B cell (primary cell): ENCODE measurements around the gene PRUNE2. TPM values are rescaled to one million over a fixed set of nuclear protein-coding genes. Genes with fewer than 3 reads are reported as not detected.
"Not testable (repeated sequence)": the region's sequence is repeated elsewhere in the genome, so short reads cannot be mapped to it uniquely, and the experiment has no call there.

Source experiments
- ATAC-seq: fragments of 200-7000 bp; cut with Tn5 transposase; one replicate; pipeline ENCODE4 v1.10.0; 2021; ENCODE audit warnings: low read depth, mild to moderate bottlenecking, moderate number of reproducible peaks, moderate library complexity
- CTCF ChIA-PET: fragments of 350-600 bp; sonication (Branson Sonifier 250); formaldehyde crosslinking; loops from one replicate; lab custom pipeline; 2021; ENCODE audit warnings: antibody characterized with exemption, inconsistent platforms; lab: Charles Lee
- POLR2A ChIA-PET: fragments of 350-600 bp; sonication (Branson Sonifier 250); formaldehyde crosslinking; loops from one replicate; lab custom pipeline; 2021; ENCODE audit warnings: antibody characterized with exemption; lab: Charles Lee
- DNase-seq: peaks from one replicate; pipeline ENCODE4 v3.0.0; 2013
- H2AFZ ChIP-seq: 2 replicates; pipeline ENCODE4 v1.6.1; 2012; ENCODE audit warnings: mild to moderate bottlenecking, low read depth, low read length; ENCODE audit not compliant: insufficient read depth, poor library complexity, severe bottlenecking
- H3K27ac ChIP-seq, 2 donors: 1 replicate in 1 of 2; 2 replicates in 1 of 2; pipeline ENCODE4 v1.5.1; 2012 to 2013; ENCODE audit warnings: low read length in 2 of 2, mild to moderate bottlenecking in 2 of 2, moderate library complexity in 1 of 2
- H3K27me3 ChIP-seq, 4 experiments: fragments of 200-600 bp in 1 of 4; sonication (generic) in 1 of 4; replicated peaks in 1 of 4; 1 replicate in 2 of 4; 2 replicates in 2 of 4; pipeline versions ENCODE4 v1.6.1 to v1.7.0; 2013 to 2016; ENCODE audit warnings: low read length in 3 of 4, mild to moderate bottlenecking in 2 of 4, mixed read lengths in 1 of 4, moderate library complexity in 1 of 4; ENCODE audit not compliant: insufficient read depth in 4 of 4, control insufficient read depth in 3 of 4; ENCODE audit errors: control extremely low read depth in 1 of 4
- H3K36me3 ChIP-seq, 2 experiments: replicated peaks in 1 of 2; 1 replicate in 1 of 2; 2 replicates in 1 of 2; pipeline versions ENCODE4 v1.6.1 to v1.7.1; 2013; ENCODE audit warnings: low read length in 1 of 2; ENCODE audit not compliant: insufficient read depth in 2 of 2, control insufficient read depth in 1 of 2; ENCODE audit errors: control extremely low read depth in 1 of 2, extremely low read depth in 1 of 2
- H3K4me1 ChIP-seq, 2 donors: fragments of 200-600 bp in 1 of 2; sonication (generic) in 1 of 2; 1 replicate in 1 of 2; 2 replicates in 1 of 2; pipeline versions ENCODE4 v1.5.1 to v1.6.1; 2013 to 2017; ENCODE audit warnings: low read length in 2 of 2; ENCODE audit not compliant: control insufficient read depth in 2 of 2, insufficient read depth in 2 of 2
- H3K4me2 ChIP-seq: replicated peaks from 2 replicates; pipeline ENCODE3; 2012; ENCODE audit warnings: mild to moderate bottlenecking, low read depth, low read length; ENCODE audit not compliant: poor library complexity, severe bottlenecking
- H3K4me3 ChIP-seq, 5 experiments: fragments of 200-600 bp in 1 of 5; sonication (generic) in 1 of 5; 1 replicate in 3 of 5; 2 replicates in 2 of 5; pipeline versions ENCODE4 v1.5.1 to v1.7.0; 2011 to 2016; ENCODE audit warnings: low read length in 4 of 5, mild to moderate bottlenecking in 4 of 5, low read depth in 2 of 5, control low read depth in 1 of 5, moderate library complexity in 1 of 5; ENCODE audit not compliant: insufficient read depth in 1 of 5; ENCODE audit errors: control extremely low read depth in 1 of 5, extremely low read depth in 1 of 5
- H3K79me2 ChIP-seq: fragments of 200-600 bp; sonication (generic); one replicate; pipeline ENCODE4 v1.6.0; 2016; ENCODE audit warnings: low read length; ENCODE audit not compliant: control insufficient read depth, insufficient read depth
- H3K9ac ChIP-seq: fragments of 200-600 bp; sonication (generic); 2 replicates; pipeline ENCODE4 v1.6.1; 2017; ENCODE audit warnings: mild to moderate bottlenecking, low read length, moderate library complexity
- H3K9me3 ChIP-seq, 3 donors: one replicate each; pipeline versions ENCODE4 v1.6.1 to v1.7.1; 2013; ENCODE audit warnings: low read length in 2 of 3; ENCODE audit not compliant: control insufficient read depth in 2 of 3, insufficient read depth in 1 of 3; ENCODE audit errors: control extremely low read depth in 1 of 3
- H4K20me1 ChIP-seq: 2 replicates; pipeline ENCODE4 v1.6.0; 2012; ENCODE audit warnings: mild to moderate bottlenecking, low read length; ENCODE audit not compliant: insufficient read depth, control insufficient read depth, poor library complexity, severe bottlenecking
- H3K27ac Mint-ChIP-seq: one replicate; pipeline ENCODE4 v1.8.0; 2021; ENCODE audit warnings: mixed read lengths
- H3K27me3 Mint-ChIP-seq: one replicate; pipeline ENCODE4 v1.8.0; 2021; ENCODE audit warnings: mixed read lengths
- H3K4me1 Mint-ChIP-seq: one replicate; pipeline ENCODE4 v1.8.0; 2021; ENCODE audit warnings: mixed read lengths
- H3K4me3 Mint-ChIP-seq: one replicate; pipeline ENCODE4 v1.8.0; 2021; ENCODE audit warnings: mixed read lengths
- H3K9me3 Mint-ChIP-seq: one replicate; pipeline ENCODE4 v1.8.0; 2022; ENCODE audit warnings: mixed read lengths; ENCODE audit not compliant: insufficient read depth
- CTCF ChIP-seq: fragments of 200-600 bp; IDR thresholded peaks from one replicate; pipeline ENCODE4 v1.8.0; 2022; ENCODE audit warnings: antibody characterized with exemption, mild to moderate bottlenecking
- EZH2 ChIP-seq: IDR thresholded peaks from 2 replicates; pipeline ENCODE4 v1.6.1; 2012; ENCODE audit warnings: borderline replicate concordance, low read depth, mild to moderate bottlenecking, moderate library complexity, low read length; ENCODE audit not compliant: insufficient read depth, poor library complexity, severe bottlenecking
- WGBS: methylation state at CpG from one replicate; pipeline ENCODE4 v1.1.5; 2013; ENCODE audit warnings: missing lambda C conversion rate; ENCODE audit not compliant: insufficient coverage; 5-methylcytosine and 5-hydroxymethylcytosine counted together
- intact Hi-C: fragments of 100-400 bp; cut with micrococcal nuclease; formaldehyde crosslinking; loops from one replicate; pipeline ENCODE4 v1.10.0; 2022
- polyA minus RNA-seq: library from RNA; depleted of rRNA, polyadenylated mRNA; stranded (reverse); fragments of >200 nt; gene quantifications from 2 replicates; pipeline ENCODE4 v1.2.3, GENCODE V29; 2012
- polyA plus RNA-seq: library from polyadenylated mRNA; depleted of rRNA; stranded (reverse); fragments of >200 nt; gene quantifications from 2 replicates; pipeline ENCODE4 v1.2.3, GENCODE V29; 2012
- total RNA-seq, 2 donors: library from RNA; stranded (reverse); fragments of 120-200 nt in 1 of 2; gene quantifications; 1 replicate in 1 of 2; 2 replicates in 1 of 2; pipeline versions ENCODE4 v1.2.3 to v1.2.4, GENCODE V29; 2013 to 2022

The PRUNE2 gene, protein sequence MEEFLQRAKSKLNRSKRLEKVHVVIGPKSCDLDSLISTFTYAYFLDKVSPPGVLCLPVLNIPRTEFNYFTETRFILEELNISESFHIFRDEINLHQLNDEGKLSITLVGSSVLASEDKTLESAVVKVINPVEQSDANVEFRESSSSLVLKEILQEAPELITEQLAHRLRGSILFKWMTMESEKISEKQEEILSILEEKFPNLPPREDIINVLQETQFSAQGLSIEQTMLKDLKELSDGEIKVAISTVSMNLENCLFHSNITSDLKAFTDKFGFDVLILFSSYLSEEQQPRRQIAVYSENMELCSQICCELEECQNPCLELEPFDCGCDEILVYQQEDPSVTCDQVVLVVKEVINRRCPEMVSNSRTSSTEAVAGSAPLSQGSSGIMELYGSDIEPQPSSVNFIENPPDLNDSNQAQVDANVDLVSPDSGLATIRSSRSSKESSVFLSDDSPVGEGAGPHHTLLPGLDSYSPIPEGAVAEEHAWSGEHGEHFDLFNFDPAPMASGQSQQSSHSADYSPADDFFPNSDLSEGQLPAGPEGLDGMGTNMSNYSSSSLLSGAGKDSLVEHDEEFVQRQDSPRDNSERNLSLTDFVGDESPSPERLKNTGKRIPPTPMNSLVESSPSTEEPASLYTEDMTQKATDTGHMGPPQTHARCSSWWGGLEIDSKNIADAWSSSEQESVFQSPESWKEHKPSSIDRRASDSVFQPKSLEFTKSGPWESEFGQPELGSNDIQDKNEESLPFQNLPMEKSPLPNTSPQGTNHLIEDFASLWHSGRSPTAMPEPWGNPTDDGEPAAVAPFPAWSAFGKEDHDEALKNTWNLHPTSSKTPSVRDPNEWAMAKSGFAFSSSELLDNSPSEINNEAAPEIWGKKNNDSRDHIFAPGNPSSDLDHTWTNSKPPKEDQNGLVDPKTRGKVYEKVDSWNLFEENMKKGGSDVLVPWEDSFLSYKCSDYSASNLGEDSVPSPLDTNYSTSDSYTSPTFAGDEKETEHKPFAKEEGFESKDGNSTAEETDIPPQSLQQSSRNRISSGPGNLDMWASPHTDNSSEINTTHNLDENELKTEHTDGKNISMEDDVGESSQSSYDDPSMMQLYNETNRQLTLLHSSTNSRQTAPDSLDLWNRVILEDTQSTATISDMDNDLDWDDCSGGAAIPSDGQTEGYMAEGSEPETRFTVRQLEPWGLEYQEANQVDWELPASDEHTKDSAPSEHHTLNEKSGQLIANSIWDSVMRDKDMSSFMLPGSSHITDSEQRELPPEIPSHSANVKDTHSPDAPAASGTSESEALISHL (N-terminal part only)
- total RNA-seq (0.12 TPM in 1 of 2 replicates, not detected in the other), polyA plus RNA-seq (0.13 TPM in 1 of 2 replicates, not detected in the other), polyA minus RNA-seq (0.07 TPM in 1 of 2 replicates, not detected in the other)
- total RNA-seq (2013): 0.54 TPM

- Histone ChIP-seq H3K36me3 (no peaks in the 10 kb centered on the region), H3K4me1 (no peaks in the 10 kb centered on the region), H2AFZ (no peak within 1 kb of the TSS), H3K9ac (no peak within 1 kb of the TSS), H3K9me3 (peaks cover 0 to 3% (median 0%) of the 10 kb centered on the region in 3 donors), H3K27ac (no peak within 1 kb of the TSS), H3K27me3 (peaks cover 0 to 25% (median 12%) of the 10 kb centered on the region in 4 experiments), H3K4me3 (no peak within 1 kb of the TSS), H4K20me1 (no peaks in the 10 kb centered on the region), H3K4me2 (no peak within 1 kb of the TSS), H3K79me2 (no peaks in the 10 kb centered on the region)
- Mint-ChIP-seq H3K27ac (no peak within 1 kb of the TSS), H3K4me3 (peak within 1 kb of the TSS; percentile 47), H3K4me1 (peaks cover 5% of the 10 kb centered on the region), H3K9me3 (no peaks in the 10 kb centered on the region), H3K27me3 (peaks cover 66% of the 10 kb centered on the region)
- TF ChIP-seq CTCF (no peak), EZH2 (no peak)
- DNase-seq (peak; percentile 5), ATAC-seq (no peak)
- 8% methylated on average over 77 of the region's 79 CpGs for WGBS
- CTCF ChIA-PET: no interaction called here
- POLR2A ChIA-PET: no interaction called here
- intact Hi-C loops: no loop called here
These were observed at the start of gene PRUNE2 for GRCh38 chr9:76905791-76906646. PRUNE2 (minus strand) TSS chr9:76906114; CDS start chr9:76905963, 151 bp downstream.

DNA sequence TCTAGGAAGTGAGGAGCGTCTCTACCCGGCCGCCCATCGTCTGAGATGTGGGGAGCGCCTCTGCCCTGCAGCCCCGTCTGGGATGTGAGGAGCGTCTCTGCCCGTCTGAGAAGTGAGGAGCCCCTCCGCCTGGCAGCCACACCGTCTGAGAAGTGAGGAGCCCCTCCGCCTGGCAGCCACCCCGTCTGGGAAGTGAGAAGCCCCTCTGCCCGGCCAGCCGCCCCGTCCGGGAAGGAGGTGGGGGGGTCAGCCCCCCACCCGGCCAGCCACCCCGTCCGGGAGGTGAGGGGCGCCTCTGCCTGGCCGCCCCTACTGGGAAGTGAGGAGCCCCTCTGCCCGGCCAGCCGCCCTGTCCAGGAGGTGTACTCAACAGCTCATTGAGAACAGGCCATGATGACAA, 49.5 kb upstream of the PRUNE2 start:
- H2AFZ ChIP-seq, H3K36me3 ChIP-seq, H3K4me3 ChIP-seq, H3K27ac ChIP-seq, H3K9me3 ChIP-seq, H3K9me3 Mint-ChIP-seq, H3K27me3 ChIP-seq, H4K20me1 ChIP-seq, H3K4me3 Mint-ChIP-seq, H3K4me2 ChIP-seq, DNase-seq, intact Hi-C loops, CTCF ChIA-PET, POLR2A ChIA-PET, H3K9ac ChIP-seq, H3K4me1 ChIP-seq, H3K27ac Mint-ChIP-seq, H3K4me1 Mint-ChIP-seq, H3K79me2 ChIP-seq, ATAC-seq: not testable (repeated sequence)
- peaks cover 22% of the 10 kb centered on the region for H3K27me3 Mint-ChIP-seq
- WGBS: 100% methylated on average over 15 of the region's 23 CpGs
